Heart left ventricle (tissue), 13 donors: ENCODE measurements around the gene FAM3D.

Experiments used
- CTCF ChIP-seq, 12 donors: fragments of 200-600 bp; sonication (generic) in 4 of 12; IDR thresholded peaks; one replicate each; pipeline versions ENCODE4 v1.5.0 to v1.8.0; 2018 to 2022; ENCODE audit warnings: antibody characterized with exemption in 12 of 12, mild to moderate bottlenecking in 5 of 12
- POLR2A ChIP-seq, 2 donors: fragments of 450-650 bp; IDR thresholded peaks; one replicate each; pipeline ENCODE4 v1.6.1; 2017; ENCODE audit warnings: antibody characterized with exemption in 2 of 2, mild to moderate bottlenecking in 2 of 2, moderate library complexity in 2 of 2
- donor health status: ischemic (EF 13 %, LVEDD 7.1; RV severe dilation, severe dysfunction).
- donor health status: DM: no; HTN: yes; CAD: no.
- donor health status: DM: no; HTN: no; CAD: no.
- donor health status: ischemic (EF 25% LVEDD 6.9; RV normal size, moderate dysfunction).
- donor health status: ischemic (EF 25% LVEDD 5.7; RV mildly dilated, moderate dysfunction).
- donor health status: ischemic (EF 35%, LVEDD 5.7; RV mildly dilated, moderate dysfunction).
- donor health status: nonischemic (EF 11% LVEDD 7.7; RV severe dilation, severe dysfunction).
- donor health status: DM: yes; HTN: yes; CAD: no.
- donor health status: PGD.
- donor health status: ischemic (EF 29% LVEDD 5.4; RV normal size, mild dysfunction).
- donor health status: nonischemic (EF 23%, LVEDD 6.1; RV moderate dilation, normal function).

GRCh38 chr3:58665405-58665804 is 1.2 kb downstream of the FAM3D start:
- TF ChIP-seq CTCF (IDR thresholded peaks at IDR 0.05) (no peak), POLR2A (IDR thresholded peaks at IDR 0.05) (no peak)
